ENCODE results near the gene LNPK. TPM values are rescaled to one million over a fixed set of nuclear protein-coding genes. Genes with fewer than 3 reads are reported as not detected.
A peak's percentile ranks its signal among the peaks of the same experiment; 100 is the strongest.

LNPK gene
- total RNA-seq, 1 donor from 2014 or later, result 28.7 TPM

DNA sequence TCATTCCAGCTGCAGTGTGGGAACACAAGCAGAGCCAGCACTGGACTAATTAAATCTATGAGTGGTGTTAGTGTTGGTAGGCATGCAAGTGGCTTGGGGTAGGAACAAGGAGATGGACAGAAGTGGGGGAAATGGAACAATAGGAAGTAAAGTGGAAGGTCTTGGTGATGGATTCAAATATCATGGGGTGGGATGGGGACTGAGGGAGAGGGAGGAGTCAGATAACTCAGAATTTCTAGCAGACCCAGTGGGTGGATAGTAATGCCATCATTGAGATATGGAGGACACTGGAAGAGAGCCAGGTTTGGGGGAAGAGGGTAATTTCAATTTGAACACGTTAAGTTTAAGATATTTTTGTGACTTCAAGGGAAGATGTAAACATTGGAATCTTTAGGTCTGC lies 2.9 kb upstream of the LNPK start:
- no peaks in the 10 kb centered on the region for H3K9me3 ChIP-seq
- no peak for DNase-seq
- intact Hi-C loops (cut with DNase I), result no loop called here
- peaks cover 18% of the 10 kb centered on the region for H3K4me1 ChIP-seq
- no peak for ATAC-seq
- no peak overlapping the region for H3K4me3 ChIP-seq
- H3K27me3 ChIP-seq, result no peaks in the 10 kb centered on the region
- H3K36me3 ChIP-seq, result no peaks in the 10 kb centered on the region
- TF ChIP-seq, protein P1, sequence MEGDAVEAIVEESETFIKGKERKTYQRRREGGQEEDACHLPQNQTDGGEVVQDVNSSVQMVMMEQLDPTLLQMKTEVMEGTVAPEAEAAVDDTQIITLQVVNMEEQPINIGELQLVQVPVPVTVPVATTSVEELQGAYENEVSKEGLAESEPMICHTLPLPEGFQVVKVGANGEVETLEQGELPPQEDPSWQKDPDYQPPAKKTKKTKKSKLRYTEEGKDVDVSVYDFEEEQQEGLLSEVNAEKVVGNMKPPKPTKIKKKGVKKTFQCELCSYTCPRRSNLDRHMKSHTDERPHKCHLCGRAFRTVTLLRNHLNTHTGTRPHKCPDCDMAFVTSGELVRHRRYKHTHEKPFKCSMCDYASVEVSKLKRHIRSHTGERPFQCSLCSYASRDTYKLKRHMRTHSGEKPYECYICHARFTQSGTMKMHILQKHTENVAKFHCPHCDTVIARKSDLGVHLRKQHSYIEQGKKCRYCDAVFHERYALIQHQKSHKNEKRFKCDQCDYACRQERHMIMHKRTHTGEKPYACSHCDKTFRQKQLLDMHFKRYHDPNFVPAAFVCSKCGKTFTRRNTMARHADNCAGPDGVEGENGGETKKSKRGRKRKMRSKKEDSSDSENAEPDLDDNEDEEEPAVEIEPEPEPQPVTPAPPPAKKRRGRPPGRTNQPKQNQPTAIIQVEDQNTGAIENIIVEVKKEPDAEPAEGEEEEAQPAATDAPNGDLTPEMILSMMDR (IDR thresholded peaks at IDR 0.05), result no peak
- H3K27ac ChIP-seq, result no peak overlapping the region

DNA sequence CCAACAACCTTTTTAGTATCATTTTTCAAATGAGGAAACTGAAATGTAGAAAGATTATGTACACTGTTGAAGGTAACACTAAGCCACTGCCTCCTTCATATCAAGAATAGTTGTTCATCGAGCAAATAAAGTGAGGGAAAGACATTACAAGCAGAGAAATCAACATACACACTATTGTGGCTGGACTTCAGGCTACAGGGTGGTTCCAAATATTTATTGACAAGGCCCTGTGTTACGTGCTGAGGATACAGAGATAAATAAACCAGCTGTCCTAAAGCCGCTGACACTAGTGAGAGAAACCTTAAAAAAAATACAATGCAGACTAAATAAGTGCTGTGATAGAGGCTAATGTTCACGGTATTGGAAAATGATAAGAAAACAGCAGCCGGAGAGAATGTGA lies 1.9 kb upstream of the LNPK start:
- Histone ChIP-seq H3K36me3 (no peaks in the 10 kb centered on the region), H3K4me1 (peaks cover 18% of the 10 kb centered on the region), H3K9me3 (no peaks in the 10 kb centered on the region), H3K4me3 (no peak overlapping the region), H3K27me3 (no peaks in the 10 kb centered on the region), H3K27ac (no peak overlapping the region)
- TF ChIP-seq, protein P1 (IDR thresholded peaks at IDR 0.05), result no peak
- intact Hi-C loops (cut with DNase I), result no loop called here
- no peak for ATAC-seq
- no peak for DNase-seq

DNA sequence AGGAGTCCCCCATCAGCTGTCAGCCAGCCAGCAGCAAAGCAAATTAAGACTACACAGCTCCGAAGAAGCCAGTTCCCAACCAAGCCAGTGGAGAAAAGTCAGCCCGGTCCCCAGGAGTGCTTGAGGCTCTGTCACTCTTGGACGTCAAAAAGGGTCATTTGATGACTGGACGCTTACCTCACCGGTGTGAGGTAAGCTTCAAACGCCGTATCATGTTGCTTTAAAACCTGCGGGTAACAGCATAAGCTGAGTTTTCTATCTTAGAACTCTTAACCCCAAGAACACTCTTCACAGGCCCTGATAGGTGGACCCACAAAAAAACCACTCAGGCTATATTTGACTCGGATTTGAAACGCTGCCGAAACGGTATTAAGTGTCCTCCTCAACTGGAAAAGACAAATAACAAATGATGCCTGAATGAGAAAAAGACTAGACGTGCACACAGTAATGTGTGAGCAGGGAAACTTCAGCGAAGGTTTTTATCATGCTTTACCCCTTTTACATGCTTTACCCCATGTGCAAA lies 682 bp upstream of the LNPK start:
- TF ChIP-seq, protein P1 (IDR thresholded peaks at IDR 0.05), result no peak
- no peaks in the 10 kb centered on the region for H3K36me3 ChIP-seq
- peaks cover 18% of the 10 kb centered on the region for H3K4me1 ChIP-seq
- no peaks in the 10 kb centered on the region for H3K9me3 ChIP-seq
- intact Hi-C loops (cut with DNase I), result no loop called here
- H3K4me3 ChIP-seq, result peak overlapping the region; percentile 79
- H3K27ac ChIP-seq, result peak overlapping the region; percentile 85
- ATAC-seq (peak; percentile 6), DNase-seq (peak; percentile 65)
- H3K27me3 ChIP-seq, result no peaks in the 10 kb centered on the region

DNA sequence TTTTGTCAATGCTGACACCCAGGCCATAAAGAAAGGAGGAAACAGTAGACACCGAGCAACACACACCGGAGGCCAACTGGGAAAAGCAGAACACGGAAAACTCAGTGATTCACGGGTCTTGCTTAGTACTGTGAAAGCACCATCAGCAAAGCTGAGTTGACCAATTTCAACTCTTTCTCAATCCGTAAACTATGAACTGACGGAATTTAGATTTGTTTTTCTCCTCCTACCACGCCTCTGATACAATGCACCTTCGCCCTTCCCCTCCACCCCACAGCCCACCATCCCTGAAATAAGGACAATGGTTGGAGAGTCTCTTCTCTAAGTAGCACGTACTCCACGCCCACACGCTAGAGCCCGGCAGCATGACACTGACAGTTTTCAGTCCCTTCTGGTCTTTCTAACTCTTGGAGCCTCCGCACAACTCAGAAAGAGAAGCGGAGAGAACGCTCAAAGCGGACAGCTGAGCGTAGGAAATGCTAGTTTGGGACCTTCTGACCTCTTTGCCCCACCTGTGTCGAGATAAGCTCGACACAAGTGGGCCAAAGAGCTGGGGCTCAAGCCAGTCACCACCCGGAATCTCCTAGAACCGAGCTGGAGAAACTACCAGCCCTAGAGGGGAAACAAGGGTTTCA lies 669 bp downstream of the LNPK start:
- intact Hi-C loops (cut with DNase I), result no loop called here
- ATAC-seq (peak; percentile 58), DNase-seq (peak; percentile 67)

DNA sequence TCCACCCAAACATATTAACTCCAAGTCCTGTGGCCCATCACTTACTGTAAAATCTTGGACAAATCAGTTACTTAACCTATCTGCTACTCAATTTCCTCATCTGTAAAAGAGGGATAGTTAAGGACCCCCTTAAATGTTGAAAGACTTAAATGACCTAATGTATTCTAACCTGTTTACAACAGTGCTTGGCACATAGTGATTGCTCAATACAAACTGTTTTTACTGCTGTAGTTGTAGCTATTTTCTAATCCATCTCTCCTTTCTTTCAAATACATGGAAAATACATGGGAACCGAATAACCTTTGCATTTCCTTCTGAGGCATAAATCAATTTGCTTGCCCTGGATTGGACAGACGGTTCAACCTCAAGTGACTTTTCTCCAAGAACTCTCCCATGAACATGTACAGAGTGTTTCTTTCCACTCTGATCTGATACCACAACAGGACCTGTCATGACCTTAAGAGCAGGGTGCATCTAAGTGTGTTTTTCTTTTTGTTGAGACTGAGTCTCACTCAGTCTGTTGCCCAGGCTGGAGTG lies 2.7 kb downstream of the LNPK start:
- no peak for DNase-seq
- TF ChIP-seq, protein P1 (IDR thresholded peaks at IDR 0.05), result no peak
- H3K36me3 ChIP-seq, result no peaks in the 10 kb centered on the region
- H3K27me3 ChIP-seq, result no peaks in the 10 kb centered on the region
- ATAC-seq, result no peak
- H3K4me3 ChIP-seq, result no peak overlapping the region
- no peak overlapping the region for H3K27ac ChIP-seq
- intact Hi-C loops (cut with DNase I), result no loop called here
- peaks cover 18% of the 10 kb centered on the region for H3K4me1 ChIP-seq
- H3K9me3 ChIP-seq, result no peaks in the 10 kb centered on the region

More for the DNA sequence above, 669 bp downstream of the LNPK start:
- Histone ChIP-seq H3K27ac (peak overlapping the region; percentile 85), H3K36me3 (no peaks in the 10 kb centered on the region), H3K9me3 (no peaks in the 10 kb centered on the region), H3K4me1 (peaks cover 18% of the 10 kb centered on the region), H3K27me3 (no peaks in the 10 kb centered on the region), H3K4me3 (peak overlapping the region; percentile 79)
- TF ChIP-seq, protein P1 (IDR thresholded peaks at IDR 0.05), result no peak

All from upper lobe of right lung (tissue), 1 donor.